GM18505 (cell line): ENCODE measurements around the gene NDEL1.

Experiments used
- ATAC-seq: cut with Tn5 transposase; IDR thresholded peaks from one replicate; pipeline ENCODE4 v1.9.1; 2021; ENCODE audit not compliant: unreplicated experiment
- POLR2A ChIP-seq: IDR thresholded peaks from 4 replicates; pipeline ENCODE4 v1.6.1; 2011; ENCODE audit warnings: borderline replicate concordance; ENCODE audit not compliant: insufficient read depth, insufficient read length; ENCODE audit errors: extremely low read depth

Gene NDEL1

DNA sequence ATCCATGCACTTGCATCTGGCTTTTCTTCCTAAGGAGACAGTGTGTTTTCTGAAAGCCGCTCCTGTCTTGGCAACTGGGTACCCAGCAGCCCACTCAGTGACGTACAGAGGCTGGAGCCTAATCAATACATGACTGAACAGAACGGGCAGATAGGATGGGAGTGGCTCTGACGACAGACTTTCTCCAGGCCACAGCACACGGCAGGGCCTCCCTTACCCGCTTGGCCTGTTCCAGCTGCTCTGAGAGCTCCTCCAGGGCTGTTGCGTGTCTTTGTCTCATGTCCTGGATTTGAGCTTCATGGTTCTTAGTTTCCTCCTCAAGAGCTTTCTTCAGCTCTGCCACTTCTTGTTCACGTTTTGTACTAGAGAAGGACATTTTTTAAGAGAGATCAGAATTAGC, 64.9 kb downstream of the NDEL1 start:
- ATAC-seq = no peak
- no peak for TF ChIP-seq POLR2A

DNA sequence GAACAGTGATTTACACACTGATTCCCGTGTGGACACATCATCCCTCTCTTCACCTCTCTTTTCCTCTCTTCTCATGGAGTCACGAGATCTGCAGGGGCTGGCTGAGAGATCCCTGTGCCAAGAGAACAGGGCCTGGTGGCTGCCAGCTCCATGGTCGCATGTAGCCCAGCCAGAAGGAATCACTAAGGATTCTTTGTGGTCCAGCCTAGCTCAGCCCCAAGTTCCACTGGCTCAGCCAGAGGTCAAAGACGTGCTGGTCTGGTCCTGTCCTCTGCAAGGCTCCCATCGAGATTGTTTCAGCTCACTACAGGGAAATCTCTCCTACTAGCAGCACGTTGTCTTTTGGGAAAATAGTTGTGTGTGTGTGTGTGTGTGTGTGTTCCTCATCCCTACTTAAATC, 66.4 kb downstream of the NDEL1 start:
- TF ChIP-seq POLR2A = no peak
- ATAC-seq = no peak

DNA sequence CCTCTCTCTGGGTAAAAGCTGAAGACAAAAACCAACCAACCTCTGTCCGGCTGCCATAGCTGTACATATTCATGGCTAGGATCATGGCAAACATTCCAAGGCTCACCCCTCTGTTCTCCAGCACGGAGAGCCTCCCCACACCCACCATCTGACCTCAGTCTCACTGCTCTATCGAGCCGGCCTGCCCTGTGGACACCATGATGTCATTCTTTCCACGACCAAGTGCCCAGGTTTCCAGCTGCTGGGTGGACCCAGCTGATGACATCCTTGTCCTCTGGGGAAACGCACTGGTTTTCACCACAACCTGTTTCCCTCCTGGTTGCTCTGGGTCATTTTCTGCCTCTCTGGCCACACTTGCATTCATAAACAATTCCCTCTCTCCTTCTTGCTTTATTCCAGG, 67.7 kb downstream of the NDEL1 start:
- ATAC-seq = no peak
- TF ChIP-seq POLR2A = no peak

- no peak for ATAC-seq
- no peak for TF ChIP-seq POLR2A
Measured at GRCh38 chr17:8503807-8504206, 68.1 kb downstream of the NDEL1 start.

DNA sequence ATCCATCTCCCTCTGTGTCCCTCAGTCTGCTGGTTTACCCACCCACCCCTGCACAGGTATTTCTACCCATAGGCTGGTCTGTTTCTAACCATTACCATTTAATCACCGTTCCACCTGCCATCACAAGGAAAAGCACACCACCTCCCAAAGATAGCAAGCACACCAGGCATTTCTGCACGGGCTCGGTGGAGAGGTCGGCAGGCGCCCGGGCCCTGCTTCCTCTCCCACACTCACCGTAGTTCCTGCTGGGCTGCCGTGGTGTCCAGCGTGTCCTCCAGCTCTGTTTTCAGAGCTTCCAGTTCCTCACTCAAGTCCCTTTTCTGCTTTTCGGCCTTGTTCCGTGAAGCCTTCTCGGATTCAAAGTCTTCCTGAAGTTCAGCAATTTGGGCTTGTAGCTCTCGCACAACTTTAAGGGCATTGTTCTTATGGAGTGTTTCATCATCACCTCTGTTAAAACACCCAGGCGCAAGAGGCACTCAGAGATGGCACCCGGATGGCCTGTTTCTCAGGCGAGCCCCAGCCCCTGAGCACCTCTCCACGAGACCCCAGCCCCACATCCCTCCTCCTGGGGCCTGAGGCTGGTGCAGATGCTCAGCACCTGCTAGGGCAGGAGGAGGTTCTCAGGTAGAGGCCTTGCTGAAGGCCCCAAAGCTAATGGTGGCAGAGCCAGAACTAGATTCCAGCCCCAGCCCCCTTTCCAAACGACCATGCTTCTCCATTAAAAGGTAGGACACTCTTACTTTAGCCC, 69.0 kb downstream of the NDEL1 start:
- no peak for ATAC-seq
- no peak for TF ChIP-seq POLR2A

GRCh38 chr17:8506145-8506544, 70.5 kb downstream of the NDEL1 start:
- no peak for ATAC-seq
- no peak for TF ChIP-seq POLR2A

DNA sequence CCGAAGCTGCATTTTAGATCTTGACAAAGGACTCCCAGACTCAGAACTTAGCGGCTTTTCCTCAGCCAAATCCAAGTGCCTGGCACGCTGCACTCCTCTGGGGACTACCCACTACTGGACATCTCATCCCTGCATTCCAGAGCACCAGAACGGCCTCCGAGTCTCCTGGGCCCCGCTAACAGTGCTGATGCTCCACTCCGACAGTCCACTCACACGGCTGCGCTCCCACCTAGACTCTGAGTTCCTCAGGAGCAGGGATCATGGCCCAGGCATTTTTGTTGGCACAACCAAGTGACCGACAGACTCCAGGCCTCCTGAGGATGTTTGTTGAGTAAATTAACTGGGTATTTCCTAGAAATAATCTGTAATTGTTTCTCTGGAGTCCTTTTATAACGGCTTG, 79.1 kb downstream of the NDEL1 start:
- TF ChIP-seq POLR2A = no peak
- no peak for ATAC-seq
